Hematopoietic multipotent progenitor cell treated with erythropoietin and hydrocortisone succinate and interleukin-3 and kit ligand, for 8 days (in vitro differentiated cells): ENCODE results near the gene PHC3.
"Not testable (repeated sequence)": the region's sequence is repeated elsewhere in the genome, so short reads cannot be mapped to it uniquely, and the experiment has no call there.

Experiments
- DNase-seq: peaks from one replicate; pipeline ENCODE4 v3.0.0-alpha.2; 2015

PHC3 gene, protein sequence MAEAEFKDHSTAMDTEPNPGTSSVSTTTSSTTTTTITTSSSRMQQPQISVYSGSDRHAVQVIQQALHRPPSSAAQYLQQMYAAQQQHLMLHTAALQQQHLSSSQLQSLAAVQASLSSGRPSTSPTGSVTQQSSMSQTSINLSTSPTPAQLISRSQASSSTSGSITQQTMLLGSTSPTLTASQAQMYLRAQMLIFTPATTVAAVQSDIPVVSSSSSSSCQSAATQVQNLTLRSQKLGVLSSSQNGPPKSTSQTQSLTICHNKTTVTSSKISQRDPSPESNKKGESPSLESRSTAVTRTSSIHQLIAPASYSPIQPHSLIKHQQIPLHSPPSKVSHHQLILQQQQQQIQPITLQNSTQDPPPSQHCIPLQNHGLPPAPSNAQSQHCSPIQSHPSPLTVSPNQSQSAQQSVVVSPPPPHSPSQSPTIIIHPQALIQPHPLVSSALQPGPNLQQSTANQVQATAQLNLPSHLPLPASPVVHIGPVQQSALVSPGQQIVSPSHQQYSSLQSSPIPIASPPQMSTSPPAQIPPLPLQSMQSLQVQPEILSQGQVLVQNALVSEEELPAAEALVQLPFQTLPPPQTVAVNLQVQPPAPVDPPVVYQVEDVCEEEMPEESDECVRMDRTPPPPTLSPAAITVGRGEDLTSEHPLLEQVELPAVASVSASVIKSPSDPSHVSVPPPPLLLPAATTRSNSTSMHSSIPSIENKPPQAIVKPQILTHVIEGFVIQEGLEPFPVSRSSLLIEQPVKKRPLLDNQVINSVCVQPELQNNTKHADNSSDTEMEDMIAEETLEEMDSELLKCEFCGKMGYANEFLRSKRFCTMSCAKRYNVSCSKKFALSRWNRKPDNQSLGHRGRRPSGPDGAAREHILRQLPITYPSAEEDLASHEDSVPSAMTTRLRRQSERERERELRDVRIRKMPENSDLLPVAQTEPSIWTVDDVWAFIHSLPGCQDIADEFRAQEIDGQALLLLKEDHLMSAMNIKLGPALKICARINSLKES

DNA sequence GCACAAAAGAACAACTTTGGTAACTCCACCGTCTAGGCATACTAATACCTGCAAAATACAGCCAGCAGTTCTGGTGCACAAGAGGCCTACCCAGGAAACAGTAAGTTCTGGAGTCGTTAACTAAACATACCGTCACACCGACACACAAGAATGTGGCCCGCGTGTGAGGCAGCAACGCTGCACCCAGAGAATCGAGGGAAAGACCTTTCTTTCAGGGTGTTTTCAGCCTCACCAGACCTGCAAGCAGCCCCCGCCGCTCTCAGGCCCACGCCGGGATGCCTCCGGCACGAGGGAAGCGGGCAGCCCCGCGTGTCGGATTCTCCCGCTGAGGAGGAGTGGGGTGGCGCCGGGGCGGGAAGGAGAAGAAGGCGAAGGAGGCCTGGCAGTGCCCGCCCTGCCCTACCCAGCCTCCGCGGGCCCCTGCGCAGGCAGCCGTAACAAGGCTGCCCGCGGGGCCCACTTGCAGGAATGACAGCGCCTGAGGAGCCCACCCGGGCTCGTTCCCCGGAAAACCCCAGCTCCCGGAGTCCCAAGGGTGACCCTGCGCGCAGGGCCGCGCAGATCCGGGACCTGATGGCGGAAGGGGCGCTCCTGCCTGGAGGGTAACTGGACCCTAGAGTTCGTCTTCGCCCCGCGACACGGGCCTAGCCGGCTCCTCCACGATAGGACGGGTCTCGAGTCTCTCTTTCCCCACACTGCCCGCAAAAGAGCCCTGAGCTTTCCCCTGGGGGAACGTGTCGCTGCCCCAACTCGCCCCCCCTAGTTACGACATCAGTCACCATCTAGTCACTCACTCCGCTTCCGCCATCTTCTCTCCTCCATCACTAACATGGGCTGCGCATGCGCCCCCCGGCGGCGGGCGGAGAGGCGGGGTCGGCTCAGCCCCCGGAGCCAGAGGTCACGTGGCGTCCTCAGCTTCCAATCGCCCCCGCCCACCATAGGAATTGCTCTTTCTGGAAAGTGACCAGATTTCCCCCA, at the start of gene PHC3:
PHC3 (minus strand) TSS at position 826 of the 978 bp plus-strand sequence; CDS start at position 808, 18 bp downstream.
- DNase-seq: peak; percentile 93

DNA sequence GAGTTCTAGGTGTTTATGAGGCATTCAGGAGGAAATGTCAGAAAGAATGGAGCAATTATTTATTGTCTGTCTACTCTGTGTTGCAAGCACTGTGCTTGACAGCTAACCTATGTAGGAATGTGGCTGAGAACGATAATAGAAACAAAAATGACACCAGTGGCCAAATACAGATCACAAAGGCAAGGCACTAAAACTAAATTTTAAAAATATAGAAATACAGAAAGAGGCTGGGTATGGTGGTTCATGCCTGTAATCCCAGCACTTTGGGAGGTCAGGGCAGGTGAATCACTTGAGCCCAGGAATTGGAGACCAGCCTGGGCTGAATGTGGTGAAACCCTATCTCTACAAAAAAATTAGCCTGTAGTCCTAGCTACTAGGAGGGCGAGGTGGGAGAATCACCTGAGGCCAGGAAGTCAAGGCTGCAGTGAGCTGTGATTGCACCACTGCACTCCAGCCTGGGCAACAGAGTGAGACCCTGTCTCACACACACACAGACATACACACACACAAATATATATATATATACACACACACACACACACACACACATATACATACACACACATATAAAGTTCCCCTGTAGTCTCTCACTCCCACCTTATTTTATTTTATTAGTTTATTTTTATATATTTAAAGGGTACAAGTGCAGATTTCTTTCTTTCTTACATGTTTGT, 46.7 kb upstream of the PHC3 start:
- no peak for DNase-seq

DNA sequence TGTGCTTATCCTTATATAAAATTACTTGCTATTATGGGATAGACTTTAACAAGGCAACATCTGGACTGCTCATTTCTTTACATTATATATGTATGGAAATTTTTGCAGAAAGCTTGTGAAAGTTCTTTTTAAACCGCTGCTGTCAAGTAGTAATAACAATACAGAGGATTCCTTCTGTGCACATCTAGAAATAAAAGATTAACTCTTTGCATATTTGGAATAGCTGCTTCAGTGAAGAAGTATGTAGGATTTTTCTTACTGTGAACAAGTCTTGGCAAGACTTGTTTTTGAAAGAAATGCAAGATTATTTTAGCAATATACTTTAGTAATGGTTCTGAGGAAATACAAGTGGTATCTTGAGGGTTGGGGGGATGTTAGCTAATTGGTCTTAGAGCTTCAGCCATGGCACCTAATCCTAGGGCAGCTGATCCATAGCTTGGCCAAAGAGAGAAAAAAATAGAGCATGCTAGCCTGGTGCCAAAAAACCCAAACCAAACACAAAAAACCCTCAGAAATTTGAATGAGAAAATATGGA, 45.0 kb upstream of the PHC3 start:
- no peak for DNase-seq

DNA sequence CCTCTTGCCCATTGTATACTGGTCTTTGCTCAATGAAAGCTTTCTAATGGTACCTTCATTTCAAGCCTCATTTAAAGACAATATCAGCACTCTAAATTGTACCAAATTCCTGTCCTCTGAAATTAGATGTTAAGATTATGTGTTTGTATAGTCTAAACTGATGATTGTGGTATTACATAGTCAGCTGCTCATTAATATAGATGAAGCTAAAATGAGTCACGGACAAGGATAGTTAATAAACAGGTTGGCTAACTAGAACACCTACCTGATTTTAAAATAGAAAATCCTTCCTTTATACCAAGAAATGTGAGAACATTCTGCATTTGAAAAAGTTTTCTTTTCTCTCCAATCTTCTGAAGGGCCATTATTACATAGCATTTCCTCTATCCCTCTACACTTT, 43.6 kb upstream of the PHC3 start:
- no peak for DNase-seq

DNA sequence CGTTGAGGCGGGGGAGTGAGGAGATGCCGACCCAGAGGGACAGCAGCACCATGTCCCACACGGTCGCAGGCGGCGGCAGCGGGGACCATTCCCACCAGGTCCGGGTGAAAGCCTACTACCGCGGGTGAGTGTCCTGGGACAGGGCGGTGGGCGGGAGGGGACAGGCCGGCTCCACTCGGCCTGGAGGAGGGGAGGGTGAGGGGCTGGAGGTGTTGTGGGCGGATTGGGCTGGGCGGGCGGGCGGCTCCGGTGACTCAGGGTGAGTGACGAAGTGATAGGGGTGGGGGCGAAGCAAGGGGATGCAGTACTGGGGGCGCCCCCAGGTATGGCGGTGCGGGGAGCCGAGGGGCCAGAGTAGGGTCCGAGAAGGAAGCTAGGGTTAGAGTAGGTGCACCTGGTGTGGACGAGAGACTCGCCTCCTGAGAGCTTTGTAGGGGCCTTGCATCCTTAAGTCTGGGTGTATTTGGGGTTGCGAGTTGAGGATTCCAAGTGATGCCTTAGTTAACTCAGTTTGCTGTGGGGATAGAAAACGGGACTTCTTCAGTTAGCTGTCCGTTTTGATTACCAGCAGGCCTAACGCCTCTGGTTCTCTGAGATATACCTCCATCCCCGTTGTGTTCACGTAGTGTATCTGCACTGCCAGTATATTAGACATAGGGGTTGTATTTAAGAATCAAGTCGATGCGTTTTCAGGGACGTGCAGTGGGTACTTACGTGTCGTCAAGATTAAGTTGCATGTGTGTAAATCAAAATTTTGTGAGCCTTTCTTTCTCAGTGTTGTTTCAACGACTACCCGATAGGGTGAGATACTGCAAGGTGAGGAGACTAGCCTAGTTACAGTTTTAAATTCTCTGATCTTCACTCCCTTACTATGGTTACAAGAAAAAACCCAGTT, 41.4 kb upstream of the PHC3 start:
- peak; percentile 50 for DNase-seq

DNA sequence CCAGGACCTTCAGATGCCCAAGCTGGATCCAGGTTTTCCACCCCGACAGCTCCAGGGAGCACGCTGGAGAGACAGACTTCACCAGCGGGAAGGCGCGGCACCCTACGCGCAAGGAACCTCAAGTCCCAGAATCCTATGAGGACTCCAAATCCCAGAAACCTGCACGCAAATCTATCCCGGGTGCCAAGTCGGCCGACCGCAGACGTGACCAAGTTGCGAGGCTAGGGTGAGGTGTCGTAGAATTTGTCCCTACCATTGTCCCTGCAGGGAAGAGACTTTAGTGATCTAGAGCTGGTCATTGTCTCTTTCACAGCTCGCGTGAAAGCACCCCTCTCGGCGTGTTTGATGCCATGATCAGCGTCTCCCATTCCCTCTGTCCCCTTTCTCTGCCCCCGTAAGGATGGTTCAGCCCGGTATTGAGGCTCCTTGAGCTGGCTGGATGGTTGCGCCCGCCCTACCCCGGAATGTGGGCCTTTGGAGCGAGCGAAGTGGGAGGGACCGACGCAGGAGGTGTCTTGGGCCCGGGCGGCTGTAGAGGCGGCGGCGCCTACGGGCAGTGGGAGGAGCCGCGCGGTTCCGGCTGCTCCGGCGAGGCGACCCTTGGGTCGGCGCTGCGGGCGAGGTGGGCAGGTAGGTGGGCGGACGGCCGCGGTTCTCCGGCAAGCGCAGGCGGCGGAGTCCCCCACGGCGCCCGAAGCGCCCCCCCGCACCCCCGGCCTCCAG, 40.6 kb upstream of the PHC3 start, which contains the start of gene PRKCI:
PRKCI (plus strand) TSS at position 501 of the 723 bp plus-strand sequence. CDS start 246 bp downstream, outside the sequence.
- DNase-seq: peak; percentile 98

DNA sequence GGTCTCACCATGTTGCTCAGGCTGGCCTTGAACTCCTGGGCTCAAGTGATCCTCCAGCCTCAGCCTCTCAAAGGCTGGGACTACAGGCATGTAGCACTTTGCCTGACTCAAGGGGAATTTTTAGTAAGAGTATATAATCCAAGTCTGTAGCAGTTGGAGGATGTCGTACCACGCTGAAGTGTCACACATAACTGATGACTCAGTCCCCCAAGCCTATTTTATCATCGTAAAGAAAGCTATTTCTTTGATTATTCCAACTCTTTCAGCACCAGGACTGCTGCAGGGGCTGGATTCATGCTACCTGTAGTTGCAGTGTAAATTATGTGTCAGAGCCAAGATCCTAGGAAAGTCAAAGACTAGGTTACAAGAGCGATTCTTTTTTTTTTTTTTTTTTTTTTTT, 39.3 kb upstream of the PHC3 start:
- DNase-seq: no peak

DNA sequence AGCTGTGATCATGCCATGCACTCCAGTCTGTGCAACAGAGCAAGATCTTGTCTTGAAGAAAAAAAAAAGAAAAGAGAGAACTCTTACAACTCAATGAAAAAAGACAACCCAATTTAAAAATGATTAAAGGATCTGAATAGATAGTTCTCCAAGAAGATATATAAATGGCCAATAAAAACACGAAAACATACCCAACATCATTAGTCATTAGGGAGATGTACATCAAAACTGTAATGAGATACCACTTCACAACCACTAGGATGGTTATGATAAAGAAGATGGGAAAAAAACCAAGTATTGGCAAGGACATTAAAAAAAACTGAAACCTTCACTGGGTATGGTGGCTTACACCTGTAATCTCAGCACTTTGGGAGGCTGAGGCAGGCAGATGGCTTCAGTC, 38.3 kb upstream of the PHC3 start:
- no peak for DNase-seq

DNA sequence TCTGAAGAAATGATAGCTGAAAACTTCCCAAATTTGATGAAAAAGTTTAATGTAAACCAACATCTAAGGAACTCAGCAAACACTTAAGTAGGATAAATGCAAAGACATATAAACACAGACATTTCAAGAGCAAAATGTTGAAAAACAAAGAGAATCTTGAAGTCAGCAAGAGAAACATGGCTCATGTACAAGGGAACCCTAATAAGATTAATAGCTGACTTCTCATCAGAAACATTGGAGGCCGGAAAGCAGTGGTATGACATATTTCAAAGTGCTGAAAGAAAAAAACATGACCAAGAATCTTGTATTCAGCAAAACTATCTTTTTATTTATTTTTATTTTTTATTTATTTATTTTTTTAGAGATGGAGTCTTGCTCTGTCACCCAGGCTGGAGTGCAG, 30.1 kb upstream of the PHC3 start:
- no peak for DNase-seq

DNA sequence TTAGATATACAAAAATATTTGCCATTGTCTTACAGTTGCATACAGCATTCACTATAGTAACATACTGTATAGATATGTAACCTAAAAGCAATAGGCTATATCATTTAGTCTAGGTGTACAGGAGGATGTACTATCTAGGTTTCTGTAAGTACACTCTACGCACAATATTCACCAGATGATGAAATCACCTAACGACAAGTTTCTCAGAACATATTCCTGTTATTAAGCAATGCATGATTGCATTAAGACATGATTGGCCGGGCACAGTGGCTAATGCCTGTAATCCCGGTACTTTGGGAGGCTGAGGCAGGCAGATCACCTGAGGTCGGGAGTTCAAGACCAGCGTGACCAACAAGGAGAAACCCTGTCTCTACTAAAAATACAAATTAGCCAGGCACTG, 26.2 kb upstream of the PHC3 start:
- DNase-seq: no peak

DNA sequence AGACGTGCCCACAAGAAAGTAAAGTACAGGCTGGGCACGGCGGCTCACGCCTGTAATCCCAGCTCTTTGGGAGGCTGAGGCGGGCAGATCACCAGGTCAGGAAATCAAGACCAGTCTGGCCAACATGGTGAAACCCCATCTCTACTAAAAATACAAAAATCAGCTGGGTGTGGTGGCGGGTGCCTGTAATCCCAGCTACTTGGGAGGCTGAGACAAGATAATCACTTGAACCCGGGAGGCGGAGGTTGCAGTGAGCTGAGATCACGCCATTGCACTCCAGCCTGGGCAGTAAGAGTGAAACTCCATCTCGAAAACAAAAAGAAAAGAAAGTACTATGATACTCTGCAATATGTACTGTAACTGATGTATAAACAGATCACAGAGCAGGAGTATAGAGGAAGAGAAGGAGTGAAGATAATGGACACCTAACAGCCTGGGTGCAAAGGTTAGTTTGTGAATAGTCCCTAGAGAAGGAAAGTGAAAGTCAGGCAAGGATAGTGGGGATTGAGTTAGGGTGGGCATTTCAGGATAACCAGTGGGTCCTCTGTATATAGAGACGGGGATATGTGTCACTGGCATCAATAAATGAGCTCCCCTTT, 24.7 kb upstream of the PHC3 start:
- not testable (repeated sequence) for DNase-seq

DNA sequence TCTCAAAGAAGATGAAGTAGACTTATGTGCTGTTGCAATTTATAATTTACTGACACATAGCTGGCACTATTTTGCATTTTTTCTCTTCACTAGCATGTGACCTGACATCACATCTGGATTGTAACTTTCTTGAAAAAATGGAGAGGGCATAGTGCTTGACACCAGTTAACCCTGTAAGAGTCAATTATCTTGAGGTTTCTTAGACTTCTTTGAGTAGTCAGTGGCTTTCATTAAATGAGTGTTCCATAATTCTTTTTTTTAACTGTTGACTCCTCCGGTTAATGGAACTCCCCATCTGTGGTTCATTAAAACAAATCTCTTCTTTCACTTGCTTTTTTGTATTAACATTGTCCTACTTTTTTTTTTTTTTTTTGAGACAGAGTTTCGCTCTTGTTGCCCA, 23.8 kb upstream of the PHC3 start:
- DNase-seq: no peak

DNA sequence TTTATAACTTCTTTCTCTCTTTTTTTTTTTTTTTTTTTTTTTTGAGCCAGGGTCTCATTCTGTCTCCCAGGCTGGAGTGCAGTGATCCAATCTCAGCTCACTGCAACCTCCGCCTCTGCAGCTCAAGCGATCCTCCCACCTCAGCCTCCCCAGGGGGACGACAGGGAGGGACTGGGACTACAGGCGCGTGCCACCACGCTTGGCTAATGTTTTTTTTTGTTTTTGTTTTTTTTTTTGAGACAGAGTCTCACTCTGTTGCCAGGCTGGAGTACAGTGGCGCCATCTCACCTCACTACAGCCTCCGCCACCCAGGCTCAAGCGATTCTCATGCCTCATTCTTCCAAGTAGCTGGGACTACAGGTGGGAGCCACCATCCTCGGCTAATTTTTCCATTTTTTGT, 23.0 kb upstream of the PHC3 start:
- no peak for DNase-seq

DNA sequence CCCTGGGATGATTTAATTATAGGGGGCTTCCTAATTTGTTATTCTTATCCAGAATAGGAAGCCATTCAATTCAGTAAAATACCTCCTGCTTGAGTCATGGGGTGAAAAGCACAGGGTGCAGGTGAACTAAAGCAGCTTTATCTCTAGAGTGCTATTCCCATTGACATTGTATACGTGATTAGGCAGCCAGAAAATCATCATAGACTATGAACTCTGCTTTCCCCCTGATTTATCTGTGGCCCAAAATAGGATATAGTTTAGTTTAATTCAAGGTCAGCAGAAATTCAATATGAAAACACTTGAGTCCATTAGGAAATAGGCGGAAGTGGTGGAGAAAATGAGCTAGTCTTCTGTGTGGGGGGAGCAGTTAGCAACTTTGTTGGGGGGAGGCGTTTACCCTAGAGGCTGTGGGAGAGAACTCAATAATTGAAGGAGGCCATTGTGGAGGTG, 22.5 kb upstream of the PHC3 start:
- no peak for DNase-seq

DNA sequence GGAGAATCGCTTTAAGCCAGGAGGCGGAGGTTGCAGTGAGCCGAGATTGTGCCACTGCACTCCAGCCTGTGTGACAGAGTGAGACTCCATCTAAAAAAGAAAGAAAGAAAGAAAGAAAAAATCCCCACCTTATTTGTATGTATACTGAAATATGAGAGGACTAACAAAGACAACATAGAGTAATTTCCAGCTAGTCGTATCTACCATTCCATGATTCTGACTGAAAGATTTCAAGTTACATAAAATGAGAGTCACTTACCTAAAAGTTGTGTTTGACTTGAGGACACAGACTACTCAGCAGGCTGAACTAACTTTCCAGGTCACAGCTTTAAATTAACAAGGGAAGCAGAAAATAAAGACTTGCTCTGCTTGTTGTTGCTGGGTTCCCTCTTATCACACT, 21.9 kb upstream of the PHC3 start:
- no peak for DNase-seq

DNA sequence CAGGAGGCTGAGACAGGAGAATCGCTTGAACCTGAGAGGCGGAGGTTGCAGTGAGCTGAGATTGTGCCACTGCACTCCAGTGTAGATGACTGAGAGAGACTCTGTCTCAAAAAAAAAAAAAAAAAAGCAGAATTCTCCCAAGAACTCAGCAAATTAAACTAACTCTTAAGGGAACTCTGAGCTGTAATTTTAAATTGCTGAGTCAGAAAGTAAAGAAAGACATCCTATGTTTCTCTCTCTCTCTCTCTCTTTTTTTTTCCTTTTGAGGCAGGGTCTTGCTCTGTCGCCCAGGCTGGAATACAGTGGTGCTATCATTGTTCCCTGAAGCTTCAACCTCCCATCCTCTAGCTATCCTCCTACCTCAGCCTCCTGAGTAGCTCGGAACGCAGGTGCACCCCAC, 20.0 kb upstream of the PHC3 start:
- DNase-seq: no peak

DNA sequence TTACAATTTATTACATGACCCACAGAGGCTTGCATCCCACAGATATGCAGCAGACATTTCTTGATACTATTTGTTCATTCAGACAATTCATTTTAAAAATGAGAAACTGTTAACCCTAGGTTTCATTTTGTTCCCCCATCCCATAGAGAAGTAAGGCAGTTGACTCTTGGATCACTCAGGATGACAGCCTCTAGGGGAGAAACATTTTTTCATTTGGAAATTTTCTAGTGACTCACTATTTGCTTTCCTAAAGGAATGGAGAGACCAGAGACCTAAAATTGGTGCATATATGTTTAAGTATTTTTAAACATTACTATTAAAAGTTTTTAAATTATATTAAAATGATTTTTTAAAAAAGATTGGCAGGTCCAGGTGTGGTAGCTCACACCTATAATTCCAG, 19.5 kb upstream of the PHC3 start:
- no peak for DNase-seq

DNA sequence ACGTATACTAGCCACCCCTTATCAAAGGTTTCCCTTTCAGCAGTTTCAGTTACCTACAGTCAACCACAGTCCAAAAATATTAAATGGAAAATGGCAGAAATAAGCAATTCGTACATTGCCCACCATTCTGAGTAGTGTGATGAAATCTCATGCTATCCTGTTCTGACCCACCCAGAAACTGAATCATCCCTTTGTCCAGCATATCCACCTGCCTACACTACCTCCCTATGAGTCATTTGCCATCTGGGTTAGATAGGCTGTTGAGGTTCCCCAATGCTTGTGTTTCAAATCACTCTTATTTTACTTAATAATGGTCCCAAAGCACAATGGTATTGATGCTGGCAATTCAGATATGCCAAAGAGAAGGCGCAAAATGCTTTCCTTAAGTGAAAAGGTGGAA, 15.3 kb upstream of the PHC3 start:
- no peak for DNase-seq

DNA sequence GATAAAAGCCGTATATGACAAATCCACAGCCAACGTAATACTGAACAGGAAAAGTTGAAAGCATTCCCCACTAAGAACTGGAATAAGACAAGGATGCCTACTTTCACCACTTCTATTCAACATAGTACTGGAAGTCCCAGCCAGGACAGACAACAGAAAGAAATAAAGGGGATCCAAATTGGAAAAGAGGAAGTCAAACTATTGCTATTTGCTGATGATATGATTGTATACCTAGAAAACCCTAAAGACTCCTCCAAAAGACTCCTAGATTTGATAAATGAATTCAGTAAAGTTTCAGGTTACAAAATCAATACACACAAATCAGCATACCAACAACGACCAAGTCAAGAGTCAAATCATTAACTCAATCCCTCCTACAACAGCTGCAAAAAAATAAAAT, 14.2 kb upstream of the PHC3 start:
- DNase-seq: not testable (repeated sequence)
